WTC11 (cell line): ENCODE data around the gene CDC25A.

Source experiments
- CREM ChIP-seq: sonication (generic); formaldehyde crosslinking; IDR thresholded peaks from 2 replicates; pipeline ENCODE4 v1.8.1; 2022; ENCODE audit warnings: mild to moderate bottlenecking, missing genetic modification reagents, moderate library complexity
- ETV6 ChIP-seq: sonication (generic); formaldehyde crosslinking; IDR thresholded peaks from 2 replicates; pipeline ENCODE4 v1.8.1; 2022; ENCODE audit warnings: mild to moderate bottlenecking, missing genetic modification reagents
- TP53 ChIP-seq: sonication (generic); formaldehyde crosslinking; IDR thresholded peaks from 2 replicates; pipeline ENCODE4 v1.8.1; 2023; ENCODE audit warnings: mild to moderate bottlenecking, missing genetic modification reagents
- ZNF138 ChIP-seq: sonication (generic); formaldehyde crosslinking; conservative IDR thresholded peaks from 2 replicates; pipeline ENCODE4 v1.8.1; 2022; ENCODE audit warnings: mild to moderate bottlenecking, moderate library complexity, missing genetic modification reagents
- ZNF232 ChIP-seq: sonication (generic); formaldehyde crosslinking; IDR thresholded peaks from 2 replicates; pipeline ENCODE4 v1.8.0; 2022; ENCODE audit warnings: mild to moderate bottlenecking, missing genetic modification reagents
- TF ChIP-seq, protein P1 (sequence below): sonication (generic); formaldehyde crosslinking; IDR thresholded peaks from 2 replicates; pipeline ENCODE4 v1.8.1; 2023; ENCODE audit warnings: mild to moderate bottlenecking, missing genetic modification reagents
- TF ChIP-seq, protein P2 (sequence below): fragments of 200-600 bp; IDR thresholded peaks from 2 replicates; pipeline ENCODE4 v1.8.0; 2022; ENCODE audit warnings: antibody characterized with exemption
- TF ChIP-seq, protein P3 (sequence below): sonication (generic); formaldehyde crosslinking; IDR thresholded peaks from 2 replicates; pipeline ENCODE4 v1.8.0; 2022; ENCODE audit warnings: mild to moderate bottlenecking, missing genetic modification reagents
- TF ChIP-seq, protein P4 (sequence below): sonication (generic); formaldehyde crosslinking; IDR thresholded peaks from 2 replicates; pipeline ENCODE4 v1.8.0; 2022; ENCODE audit warnings: mild to moderate bottlenecking, missing genetic modification reagents
- TF ChIP-seq, protein P5 (sequence below): sonication (generic); formaldehyde crosslinking; IDR thresholded peaks from 2 replicates; pipeline ENCODE4 v1.8.1; 2023; ENCODE audit warnings: mild to moderate bottlenecking, missing genetic modification reagents, moderate library complexity

DNA sequence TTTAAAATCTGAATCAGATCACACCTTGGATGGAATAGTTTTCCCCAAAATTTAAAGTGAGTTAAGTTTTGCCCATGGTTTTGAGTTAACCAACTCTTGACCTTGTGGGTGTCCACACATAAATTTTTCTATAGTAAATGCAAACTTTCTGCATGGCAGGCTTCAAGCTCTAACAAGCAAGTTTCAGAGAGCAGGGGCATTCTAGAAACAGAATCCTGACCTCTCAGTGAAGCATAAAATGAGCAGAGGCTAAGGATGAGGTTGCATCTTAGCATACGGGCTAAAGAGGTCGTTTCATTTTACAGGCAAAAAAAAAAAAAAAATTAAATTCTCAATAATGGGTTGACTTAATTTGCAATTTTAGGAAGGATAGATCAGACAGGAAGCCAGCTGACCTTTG, 32.1 kb downstream of the CDC25A start:
- TF ChIP-seq ZNF138 (no peak), ZNF232 (CRISPR knock-in tag) (no peak), CREM (CRISPR knock-in tag) (no peak), ETV6 (CRISPR knock-in tag) (no peak), TP53 (CRISPR knock-in tag) (no peak)
- TF ChIP-seq, protein P1, sequence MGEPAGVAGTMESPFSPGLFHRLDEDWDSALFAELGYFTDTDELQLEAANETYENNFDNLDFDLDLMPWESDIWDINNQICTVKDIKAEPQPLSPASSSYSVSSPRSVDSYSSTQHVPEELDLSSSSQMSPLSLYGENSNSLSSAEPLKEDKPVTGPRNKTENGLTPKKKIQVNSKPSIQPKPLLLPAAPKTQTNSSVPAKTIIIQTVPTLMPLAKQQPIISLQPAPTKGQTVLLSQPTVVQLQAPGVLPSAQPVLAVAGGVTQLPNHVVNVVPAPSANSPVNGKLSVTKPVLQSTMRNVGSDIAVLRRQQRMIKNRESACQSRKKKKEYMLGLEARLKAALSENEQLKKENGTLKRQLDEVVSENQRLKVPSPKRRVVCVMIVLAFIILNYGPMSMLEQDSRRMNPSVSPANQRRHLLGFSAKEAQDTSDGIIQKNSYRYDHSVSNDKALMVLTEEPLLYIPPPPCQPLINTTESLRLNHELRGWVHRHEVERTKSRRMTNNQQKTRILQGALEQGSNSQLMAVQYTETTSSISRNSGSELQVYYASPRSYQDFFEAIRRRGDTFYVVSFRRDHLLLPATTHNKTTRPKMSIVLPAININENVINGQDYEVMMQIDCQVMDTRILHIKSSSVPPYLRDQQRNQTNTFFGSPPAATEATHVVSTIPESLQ (CRISPR knock-in tag), result no peak
- TF ChIP-seq, protein P2, sequence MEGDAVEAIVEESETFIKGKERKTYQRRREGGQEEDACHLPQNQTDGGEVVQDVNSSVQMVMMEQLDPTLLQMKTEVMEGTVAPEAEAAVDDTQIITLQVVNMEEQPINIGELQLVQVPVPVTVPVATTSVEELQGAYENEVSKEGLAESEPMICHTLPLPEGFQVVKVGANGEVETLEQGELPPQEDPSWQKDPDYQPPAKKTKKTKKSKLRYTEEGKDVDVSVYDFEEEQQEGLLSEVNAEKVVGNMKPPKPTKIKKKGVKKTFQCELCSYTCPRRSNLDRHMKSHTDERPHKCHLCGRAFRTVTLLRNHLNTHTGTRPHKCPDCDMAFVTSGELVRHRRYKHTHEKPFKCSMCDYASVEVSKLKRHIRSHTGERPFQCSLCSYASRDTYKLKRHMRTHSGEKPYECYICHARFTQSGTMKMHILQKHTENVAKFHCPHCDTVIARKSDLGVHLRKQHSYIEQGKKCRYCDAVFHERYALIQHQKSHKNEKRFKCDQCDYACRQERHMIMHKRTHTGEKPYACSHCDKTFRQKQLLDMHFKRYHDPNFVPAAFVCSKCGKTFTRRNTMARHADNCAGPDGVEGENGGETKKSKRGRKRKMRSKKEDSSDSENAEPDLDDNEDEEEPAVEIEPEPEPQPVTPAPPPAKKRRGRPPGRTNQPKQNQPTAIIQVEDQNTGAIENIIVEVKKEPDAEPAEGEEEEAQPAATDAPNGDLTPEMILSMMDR, result no peak
- TF ChIP-seq, protein P3, sequence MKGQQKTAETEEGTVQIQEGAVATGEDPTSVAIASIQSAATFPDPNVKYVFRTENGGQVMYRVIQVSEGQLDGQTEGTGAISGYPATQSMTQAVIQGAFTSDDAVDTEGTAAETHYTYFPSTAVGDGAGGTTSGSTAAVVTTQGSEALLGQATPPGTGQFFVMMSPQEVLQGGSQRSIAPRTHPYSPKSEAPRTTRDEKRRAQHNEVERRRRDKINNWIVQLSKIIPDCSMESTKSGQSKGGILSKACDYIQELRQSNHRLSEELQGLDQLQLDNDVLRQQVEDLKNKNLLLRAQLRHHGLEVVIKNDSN (CRISPR knock-in tag), result no peak
- TF ChIP-seq, protein P4, sequence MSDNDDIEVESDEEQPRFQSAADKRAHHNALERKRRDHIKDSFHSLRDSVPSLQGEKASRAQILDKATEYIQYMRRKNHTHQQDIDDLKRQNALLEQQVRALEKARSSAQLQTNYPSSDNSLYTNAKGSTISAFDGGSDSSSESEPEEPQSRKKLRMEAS (CRISPR knock-in tag), result no peak
- TF ChIP-seq, protein P5, sequence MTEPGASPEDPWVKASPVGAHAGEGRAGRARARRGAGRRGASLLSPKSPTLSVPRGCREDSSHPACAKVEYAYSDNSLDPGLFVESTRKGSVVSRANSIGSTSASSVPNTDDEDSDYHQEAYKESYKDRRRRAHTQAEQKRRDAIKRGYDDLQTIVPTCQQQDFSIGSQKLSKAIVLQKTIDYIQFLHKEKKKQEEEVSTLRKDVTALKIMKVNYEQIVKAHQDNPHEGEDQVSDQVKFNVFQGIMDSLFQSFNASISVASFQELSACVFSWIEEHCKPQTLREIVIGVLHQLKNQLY (CRISPR knock-in tag), result no peak
